Epidermal melanocyte (primary cell): ENCODE data around the gene KLK10.

Experiments
- DNase-seq: peaks from one replicate; pipeline ENCODE4 v3.0.0; 2011; ENCODE audit warnings: low spot score; ENCODE audit not compliant: insufficient read length

KLK10 gene

DNA sequence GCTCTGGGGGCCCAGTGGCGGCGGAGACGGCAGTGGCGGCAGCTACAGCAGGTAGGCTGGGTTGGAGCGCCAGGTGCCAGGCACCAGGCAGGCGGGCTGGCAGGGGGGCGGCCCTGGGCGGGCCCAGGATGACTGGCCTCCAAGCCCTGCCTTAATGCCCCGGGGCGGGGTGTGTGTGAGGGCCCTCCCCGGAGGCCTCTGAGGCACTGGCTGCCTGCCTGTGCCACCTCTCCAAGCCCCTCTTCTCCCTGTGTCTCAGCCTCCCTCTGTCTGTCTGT is 7.0 kb upstream of the KLK10 start, which contains the start of gene KLK11:
TSS of gene KLK11 (minus strand) at position 63 of the 278 bp plus-strand sequence. CDS start 985 bp downstream, outside the sequence.
- no peak for DNase-seq

DNA sequence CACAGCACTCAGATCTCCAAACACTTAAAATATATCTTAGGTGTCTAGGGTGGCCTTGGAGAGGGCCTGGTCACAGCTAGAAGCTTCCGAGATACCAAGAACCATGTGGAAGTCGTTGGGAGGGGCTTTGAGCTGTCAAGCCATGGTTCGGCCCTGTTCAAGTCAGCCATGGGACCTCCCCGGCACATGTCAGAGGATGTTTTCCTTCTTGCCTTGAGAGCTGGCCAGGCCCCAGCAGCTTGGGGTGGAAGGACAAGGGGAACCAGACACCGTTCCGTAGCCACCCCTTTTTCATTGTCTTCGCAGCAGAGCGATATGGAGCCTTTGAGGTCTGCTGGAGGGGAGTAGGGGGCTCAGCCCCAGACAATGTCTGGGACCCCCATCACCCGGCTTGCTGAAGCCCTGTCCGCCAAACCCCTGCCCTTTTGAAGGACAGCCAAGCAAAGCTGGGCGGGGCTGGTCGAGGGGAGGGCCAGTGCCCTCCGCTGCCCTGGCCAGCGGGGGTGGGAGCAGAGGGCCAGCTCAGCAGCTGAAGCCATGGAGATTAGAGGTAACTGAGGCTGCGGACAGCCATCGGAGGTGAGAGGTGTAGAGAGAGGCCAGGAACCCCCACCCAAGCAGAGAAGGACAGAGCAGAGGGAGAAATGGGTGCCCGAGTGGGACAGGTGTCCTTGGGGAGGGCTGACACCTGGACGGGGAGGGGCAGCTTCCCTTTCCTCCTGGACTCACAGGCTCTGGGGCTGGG is 6.5 kb upstream of the KLK10 start:
- no peak for DNase-seq

- no peak for DNase-seq
Observed at GRCh38 chr19:51025401-51025800, 5.9 kb upstream of the KLK10 start.

DNA sequence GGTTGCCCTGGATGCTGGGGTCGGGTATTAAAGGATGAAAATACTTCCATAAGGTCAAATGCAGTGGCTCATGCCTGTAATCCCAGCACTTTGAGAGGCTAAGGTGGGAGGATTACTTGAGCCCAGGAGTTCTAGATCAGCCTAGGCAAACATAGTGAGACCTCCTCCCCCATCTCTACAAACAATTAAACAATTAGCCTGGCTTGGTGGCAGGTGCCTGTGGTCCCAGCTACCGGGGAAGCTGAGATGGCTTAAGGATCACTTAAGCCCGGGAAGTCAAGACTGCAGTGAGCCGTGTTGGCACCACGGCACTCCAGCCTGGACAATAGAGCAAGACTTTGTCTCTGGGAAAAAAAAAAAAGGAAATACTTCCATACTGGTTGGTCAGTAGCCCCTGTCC is 5.4 kb upstream of the KLK10 start:
- DNase-seq: no peak

DNA sequence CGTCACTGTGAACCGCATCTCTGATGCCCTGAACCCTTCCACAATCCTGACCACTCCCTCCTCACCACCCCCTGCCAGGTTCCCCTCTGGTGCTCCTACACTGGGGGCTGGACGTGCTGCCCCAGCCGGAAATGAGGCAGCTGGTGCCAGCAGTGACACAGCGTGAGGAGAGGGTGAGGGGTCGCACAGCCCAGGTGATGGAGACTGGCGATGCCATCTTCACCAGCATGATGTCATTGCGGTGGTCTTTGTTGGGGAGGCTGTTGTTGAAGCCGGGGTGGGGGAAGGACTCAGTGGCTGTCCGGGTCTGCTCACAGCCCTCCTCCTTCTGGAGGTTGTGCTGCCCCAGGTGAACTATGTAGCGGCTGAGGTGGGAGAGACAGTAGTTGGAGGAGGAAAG is 4.4 kb upstream of the KLK10 start:
- DNase-seq: no peak

- no peak for DNase-seq
Observed at GRCh38 chr19:51022526-51022925, 3.0 kb upstream of the KLK10 start.

GRCh38 chr19:51020988-51021651 is 1.6 kb upstream of the KLK10 start:
- DNase-seq: no peak

DNA sequence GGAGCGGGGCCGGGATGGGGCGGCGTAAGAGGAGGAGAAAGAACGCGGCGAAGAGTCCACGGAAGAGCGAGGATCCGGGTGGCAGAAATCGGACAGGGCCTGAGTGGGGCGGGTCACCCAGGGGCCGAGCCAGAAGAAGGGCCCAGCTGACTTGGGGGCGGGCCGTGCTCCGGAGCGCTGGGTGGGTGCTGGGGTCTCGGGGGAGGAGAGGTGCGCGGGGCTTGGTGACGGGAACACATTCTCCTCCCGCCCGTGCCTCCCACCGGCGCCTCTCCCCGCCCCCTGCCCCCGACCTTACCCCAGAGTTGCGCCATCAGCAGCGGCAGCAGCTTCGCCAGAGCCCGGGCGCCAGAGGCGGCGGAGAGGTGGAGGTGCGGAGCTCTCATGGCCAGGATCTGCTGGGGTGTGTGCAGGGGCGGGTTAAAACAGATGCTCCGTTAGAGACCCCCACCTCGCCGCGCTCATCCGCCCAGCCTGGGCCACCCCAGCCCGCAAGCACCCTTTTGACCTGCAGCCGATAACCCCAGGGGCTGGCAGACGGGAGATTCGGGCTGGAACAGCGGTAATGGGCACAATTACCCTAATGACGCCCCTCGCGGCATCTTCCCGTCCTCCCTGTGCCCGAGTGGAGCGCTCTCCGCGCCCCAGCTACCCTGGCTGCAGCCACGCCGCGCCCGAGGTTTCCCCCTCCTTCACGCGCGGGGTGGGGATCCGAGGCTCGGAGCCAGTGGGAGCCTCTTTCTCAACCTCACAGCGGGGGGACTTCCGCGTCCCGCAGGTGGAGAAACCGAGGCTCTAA is 565 bp downstream of the KLK10 start:
- DNase-seq: no peak

DNA sequence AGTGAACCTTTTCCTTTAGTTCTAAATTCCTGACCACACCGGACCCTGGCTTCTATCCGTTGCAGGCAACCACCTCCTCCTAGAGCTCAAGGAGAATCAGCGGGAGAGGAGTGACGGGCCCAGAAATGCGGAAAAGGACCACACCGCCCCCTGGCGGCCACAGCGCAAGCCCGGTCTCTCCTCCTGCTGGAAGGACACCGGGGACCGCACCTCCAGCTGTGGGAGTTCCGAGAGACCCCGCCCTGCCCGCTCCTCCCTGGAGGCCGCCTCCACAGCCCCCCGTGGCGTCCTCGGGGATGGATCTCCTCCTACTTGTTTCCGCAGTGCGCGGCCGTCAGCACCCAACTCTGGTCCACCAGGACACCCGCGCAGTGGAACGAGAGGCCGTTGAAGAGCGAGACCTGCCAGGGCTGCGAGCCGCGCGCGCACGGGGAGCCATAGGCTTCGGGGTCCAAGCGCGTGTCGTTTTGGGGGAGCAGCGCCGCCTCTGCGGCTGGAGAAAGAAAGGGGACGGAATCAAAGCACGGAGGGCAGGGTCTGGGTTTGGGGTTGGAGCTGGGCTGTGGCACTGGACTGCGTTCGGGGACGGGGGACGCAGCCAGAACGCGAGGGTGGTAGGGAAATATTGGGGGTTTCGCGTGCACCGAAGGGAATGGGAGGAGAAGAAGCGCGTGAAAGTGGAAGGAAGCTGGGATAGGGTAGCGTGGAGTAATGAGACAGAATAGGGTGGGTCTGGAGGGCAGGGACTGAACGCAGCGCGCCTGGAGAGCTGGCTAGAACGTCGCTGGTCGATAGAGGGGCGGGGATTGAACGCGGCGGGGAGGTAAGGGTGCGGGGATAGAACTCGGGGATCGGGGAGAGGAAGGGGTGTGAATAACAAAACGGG is 2.5 kb downstream of the KLK10 start:
- no peak for DNase-seq

GRCh38 chr19:51015691-51016267 is 3.7 kb downstream of the KLK10 start:
- no peak for DNase-seq

DNA sequence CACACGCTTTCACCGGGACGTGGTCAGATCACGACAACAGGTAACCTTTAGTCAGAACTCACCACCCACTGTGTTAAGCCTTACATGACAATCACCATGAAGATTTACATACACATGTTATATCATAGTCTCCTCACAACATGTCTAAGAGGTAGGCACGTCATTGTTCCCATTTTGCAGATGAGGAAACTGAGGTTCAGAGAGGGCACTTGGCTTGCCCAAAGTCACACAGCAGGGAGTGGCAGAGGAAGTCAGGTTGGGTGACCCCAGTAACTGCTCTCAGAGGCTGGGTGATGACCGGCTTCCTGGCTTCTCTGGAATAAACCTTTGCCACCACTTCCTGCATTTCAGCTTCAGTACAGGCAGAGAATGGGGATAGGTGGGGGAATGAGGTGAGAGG is 5.3 kb downstream of the KLK10 start:
- no peak for DNase-seq

- no peak for DNase-seq
Observed at GRCh38 chr19:51012661-51013190, 6.8 kb downstream of the KLK10 start.

DNA sequence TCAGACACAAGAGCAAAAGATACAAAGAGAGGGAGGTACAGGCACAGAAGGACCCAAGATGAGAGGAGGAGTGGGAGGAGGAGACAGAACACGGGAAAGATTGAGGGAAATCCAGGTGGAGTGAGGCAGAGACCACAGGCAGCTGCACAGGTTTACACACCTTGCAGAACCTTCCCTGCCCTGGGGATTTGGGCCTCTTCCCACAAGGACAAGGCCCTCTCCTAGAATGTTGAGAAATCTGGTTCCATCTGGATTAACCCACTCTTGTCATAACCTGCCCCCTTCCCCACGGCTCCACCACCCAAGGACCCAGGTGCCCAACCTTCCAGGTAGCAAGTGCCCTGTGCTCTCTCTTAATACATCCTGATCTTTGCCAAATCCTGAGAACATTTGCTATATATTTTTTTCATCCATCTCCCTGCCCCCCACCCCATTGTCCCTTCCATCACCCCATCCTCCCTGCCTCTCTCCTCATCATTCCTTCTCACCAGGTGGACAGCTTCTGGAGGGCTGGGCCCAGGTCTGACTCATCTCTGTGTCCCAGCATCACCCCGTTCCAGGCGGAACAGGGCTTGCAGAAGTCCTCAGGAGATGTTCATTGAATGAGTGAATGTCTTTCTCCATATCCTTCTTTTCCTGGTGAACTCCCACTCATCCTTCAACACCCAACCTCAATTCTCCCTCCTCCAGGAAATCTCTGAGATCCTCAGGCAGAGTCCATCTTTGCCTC is 9.3 kb downstream of the KLK10 start:
- no peak for DNase-seq

GRCh38 chr19:51009061-51009891 is 10.2 kb downstream of the KLK10 start:
- no peak for DNase-seq

- no peak for DNase-seq
Observed at GRCh38 chr19:51007488-51007887, 12.0 kb downstream of the KLK10 start.

GRCh38 chr19:51006406-51006805 is 13.1 kb downstream of the KLK10 start:
- DNase-seq: no peak

- DNase-seq: no peak
Observed at GRCh38 chr19:51005248-51005647, 14.3 kb downstream of the KLK10 start.

DNA sequence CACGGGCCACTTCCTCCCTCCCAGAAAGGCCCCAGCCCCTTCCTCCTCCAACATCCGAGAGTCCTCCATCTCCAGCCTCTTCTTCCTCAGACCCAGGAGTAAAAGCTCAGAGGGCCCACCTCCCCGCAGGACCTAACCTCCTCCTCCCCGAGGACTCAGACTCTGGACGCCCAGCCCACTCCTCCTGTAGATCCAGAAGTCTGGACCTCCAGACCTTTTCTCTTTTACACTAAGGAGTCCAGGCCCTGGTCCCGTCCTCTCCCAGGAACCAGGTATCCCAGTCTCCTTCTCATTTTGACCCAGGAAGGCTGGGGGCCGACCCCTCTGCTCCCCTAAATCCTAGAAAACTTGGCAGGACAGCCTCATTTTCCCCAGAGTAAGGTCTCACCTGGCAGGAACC is 16.2 kb downstream of the KLK10 start:
- no peak for DNase-seq
